C4-2B (cell line): ENCODE measurements around the gene CXCR4.

ENCODE experiments used
- ZFX ChIP-seq: fragments of 450-650 bp; IDR thresholded peaks from 2 replicates; pipeline ENCODE4 v1.6.1; 2017
- TF ChIP-seq, protein P1 (sequence below): fragments of 450-650 bp; conservative IDR thresholded peaks from 2 replicates; pipeline ENCODE4 v1.5.1; 2017; ENCODE audit warnings: mild to moderate bottlenecking

- TF ChIP-seq, protein P1, sequence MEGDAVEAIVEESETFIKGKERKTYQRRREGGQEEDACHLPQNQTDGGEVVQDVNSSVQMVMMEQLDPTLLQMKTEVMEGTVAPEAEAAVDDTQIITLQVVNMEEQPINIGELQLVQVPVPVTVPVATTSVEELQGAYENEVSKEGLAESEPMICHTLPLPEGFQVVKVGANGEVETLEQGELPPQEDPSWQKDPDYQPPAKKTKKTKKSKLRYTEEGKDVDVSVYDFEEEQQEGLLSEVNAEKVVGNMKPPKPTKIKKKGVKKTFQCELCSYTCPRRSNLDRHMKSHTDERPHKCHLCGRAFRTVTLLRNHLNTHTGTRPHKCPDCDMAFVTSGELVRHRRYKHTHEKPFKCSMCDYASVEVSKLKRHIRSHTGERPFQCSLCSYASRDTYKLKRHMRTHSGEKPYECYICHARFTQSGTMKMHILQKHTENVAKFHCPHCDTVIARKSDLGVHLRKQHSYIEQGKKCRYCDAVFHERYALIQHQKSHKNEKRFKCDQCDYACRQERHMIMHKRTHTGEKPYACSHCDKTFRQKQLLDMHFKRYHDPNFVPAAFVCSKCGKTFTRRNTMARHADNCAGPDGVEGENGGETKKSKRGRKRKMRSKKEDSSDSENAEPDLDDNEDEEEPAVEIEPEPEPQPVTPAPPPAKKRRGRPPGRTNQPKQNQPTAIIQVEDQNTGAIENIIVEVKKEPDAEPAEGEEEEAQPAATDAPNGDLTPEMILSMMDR = no peak
- no peak for TF ChIP-seq ZFX
Measured at GRCh38 chr2:136125236-136125635, 7.3 kb upstream of the CXCR4 start.
